ENCODE measurements around the gene GRK4. TPM values are rescaled to one million over a fixed set of nuclear protein-coding genes. Genes with fewer than 3 reads are reported as not detected.
A peak's percentile ranks its signal among the peaks of the same experiment; 100 is the strongest.
"Not testable (repeated sequence)": the region's sequence is repeated elsewhere in the genome, so short reads cannot be mapped to it uniquely, and the experiment has no call there.

GRK4 gene
- polyA plus RNA-seq, 3 donors from 2014 or later: 2.7 to 4.4 (median 4.0) TPM

DNA sequence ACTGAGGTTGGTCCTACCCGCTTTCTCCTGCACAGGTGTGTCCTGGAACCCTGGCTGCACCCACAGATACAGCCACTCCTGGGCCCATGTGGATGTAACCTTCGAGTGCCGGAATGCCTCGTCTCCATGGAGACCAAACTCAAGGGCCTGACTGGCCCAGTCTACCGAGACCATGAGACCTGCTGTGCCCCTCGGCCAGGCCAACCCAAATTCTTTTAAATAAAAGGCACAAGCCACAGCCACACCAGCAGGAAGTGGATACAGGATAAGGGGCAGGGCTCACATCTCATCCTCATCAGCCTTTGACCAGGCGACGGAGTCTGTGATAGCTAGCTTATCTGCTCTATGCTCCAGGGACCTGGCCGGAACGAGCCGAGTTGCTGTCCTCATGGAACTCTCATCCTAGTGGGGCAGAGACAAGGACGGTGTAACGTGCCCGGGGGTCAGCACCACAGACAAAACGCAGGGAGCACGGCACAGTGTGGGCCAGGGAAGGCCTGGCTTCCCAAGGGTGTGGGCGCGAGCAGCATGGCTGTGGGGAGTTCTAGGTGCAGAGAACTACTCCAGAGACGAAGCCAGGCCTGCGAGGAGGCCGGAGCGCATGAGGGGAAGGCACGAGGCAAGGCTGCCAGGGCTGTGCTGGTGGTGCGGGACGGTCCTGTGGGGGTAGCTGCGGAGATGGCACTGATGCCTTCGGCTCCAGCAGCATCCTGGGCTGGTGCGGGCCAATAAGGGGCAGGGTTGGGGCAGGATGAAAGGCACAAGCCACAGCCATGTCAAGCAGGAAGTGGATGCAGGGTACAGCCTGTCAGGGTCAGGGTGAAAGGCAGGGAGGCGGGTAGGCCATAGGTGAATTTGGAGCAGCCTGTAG, 22.9 kb upstream of the GRK4 start:
- Mint-ChIP-seq H3K4me3 (no peak overlapping the region), H3K36me3 (peaks cover 7 to 20% (median 10%) of the 10 kb centered on the region in 3 donors), H3K4me1 (peaks cover 31 to 41% of the 10 kb centered on the region in 2 donors), H3K9me3 (no peaks in the 10 kb centered on the region), H3K27me3 (ENCODE audit: low read depth in 3 of 3) (peaks cover 3 to 19% (median 4%) of the 10 kb centered on the region in 3 donors), H3K27ac (peak overlapping the region in 2 of 6 donors; percentile 67 to 74)
- DNase-seq: no peak

- no peak for DNase-seq
- peaks cover 4 to 12% (median 5%) of the 10 kb centered on the region in 3 donors for H3K27me3 Mint-ChIP-seq (ENCODE audit: low read depth in 3 of 3)
- H3K27ac Mint-ChIP-seq: peak overlapping the region in 5 of 6 donors; percentile 67 to 94 (median 77)
- no peak overlapping the region for H3K4me3 Mint-ChIP-seq
- peaks cover 7 to 27% (median 14%) of the 10 kb centered on the region in 3 donors for H3K36me3 Mint-ChIP-seq
- H3K4me1 Mint-ChIP-seq: peaks cover 22 to 32% of the 10 kb centered on the region in 2 donors
- H3K9me3 Mint-ChIP-seq: no peaks in the 10 kb centered on the region
Measured at GRCh38 chr4:2941138-2942036, 22.0 kb upstream of the GRK4 start.

- Mint-ChIP-seq H3K27ac (peak overlapping the region; percentile 80 to 94 (median 90)), H3K4me3 (peak overlapping the region in 4 of 5 donors; percentile 33 to 73 (median 54)), H3K4me1 (peaks cover 15 to 25% of the 10 kb centered on the region in 2 donors), H3K9me3 (no peaks in the 10 kb centered on the region), H3K36me3 (peaks cover 11 to 31% (median 19%) of the 10 kb centered on the region in 3 donors), H3K27me3 (ENCODE audit: low read depth in 3 of 3) (peaks cover 5 to 10% (median 6%) of the 10 kb centered on the region in 3 donors)
- DNase-seq: peak in 1 of 3 donors; percentile 18
Measured at GRCh38 chr4:2942037-2942531, 21.3 kb upstream of the GRK4 start.

DNA sequence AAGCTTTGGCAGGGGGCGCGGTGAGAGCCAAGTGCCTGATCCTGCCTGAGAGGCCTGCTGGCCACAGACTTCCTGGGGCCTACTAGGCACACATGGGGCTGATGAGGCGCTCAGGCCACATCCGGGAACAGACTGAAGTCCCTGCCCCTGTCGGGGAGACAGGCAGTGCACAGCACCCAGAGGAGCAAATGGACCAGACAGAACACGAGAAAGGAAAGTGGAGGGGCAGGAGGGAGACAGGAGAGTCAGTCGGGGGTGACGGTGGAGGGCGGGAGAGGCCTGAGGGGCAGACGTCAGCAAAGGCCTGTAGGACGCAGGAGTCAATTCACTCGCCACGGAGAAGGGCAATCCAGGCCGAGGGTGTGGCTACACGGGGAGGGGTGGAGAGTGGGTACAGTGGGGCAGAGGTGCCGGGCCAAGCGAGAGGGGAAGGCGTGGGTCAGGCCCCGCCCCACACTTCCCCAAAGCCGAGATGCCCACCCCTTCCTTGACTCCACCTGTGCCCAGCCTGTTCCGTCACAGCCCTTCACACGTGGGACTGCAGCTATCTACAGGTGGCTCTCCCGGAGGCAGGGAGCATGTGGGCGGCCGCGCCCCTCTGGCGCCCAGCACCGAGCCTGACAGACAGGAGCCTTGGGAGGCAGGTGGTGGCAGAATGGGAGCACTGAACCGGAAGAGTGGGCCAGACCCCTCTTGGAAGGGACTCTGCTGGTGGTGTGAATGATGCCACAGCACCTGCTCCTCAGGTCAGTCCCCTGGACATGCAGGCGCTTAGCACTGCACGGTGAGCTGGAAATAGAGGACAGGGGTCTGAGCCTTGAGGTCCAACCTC, 20.6 kb upstream of the GRK4 start:
- Mint-ChIP-seq H3K4me3 (peak overlapping the region in 4 of 5 donors; percentile 33 to 73 (median 54)), H3K27ac (peak overlapping the region; percentile 80 to 94 (median 90)), H3K27me3 (ENCODE audit: low read depth in 3 of 3) (peaks cover 5 to 10% (median 6%) of the 10 kb centered on the region in 3 donors), H3K4me1 (peaks cover 15 to 20% of the 10 kb centered on the region in 2 donors), H3K9me3 (no peaks in the 10 kb centered on the region), H3K36me3 (peaks cover 11 to 35% (median 19%) of the 10 kb centered on the region in 3 donors)
- DNase-seq: peak; percentile 32 to 55 (median 44)

GRCh38 chr4:2943364-2944090, 19.8 kb upstream of the GRK4 start:
- no peaks in the 10 kb centered on the region for H3K9me3 Mint-ChIP-seq
- H3K4me1 Mint-ChIP-seq: peaks cover 15 to 20% of the 10 kb centered on the region in 2 donors
- H3K4me3 Mint-ChIP-seq: no peak overlapping the region
- peaks cover 15 to 40% (median 24%) of the 10 kb centered on the region in 3 donors for H3K36me3 Mint-ChIP-seq
- peak overlapping the region in 5 of 6 donors; percentile 23 to 94 (median 75) for H3K27ac Mint-ChIP-seq
- H3K27me3 Mint-ChIP-seq (ENCODE audit: low read depth in 3 of 3): peaks cover 5 to 10% (median 6%) of the 10 kb centered on the region in 3 donors
- no peak for DNase-seq

DNA sequence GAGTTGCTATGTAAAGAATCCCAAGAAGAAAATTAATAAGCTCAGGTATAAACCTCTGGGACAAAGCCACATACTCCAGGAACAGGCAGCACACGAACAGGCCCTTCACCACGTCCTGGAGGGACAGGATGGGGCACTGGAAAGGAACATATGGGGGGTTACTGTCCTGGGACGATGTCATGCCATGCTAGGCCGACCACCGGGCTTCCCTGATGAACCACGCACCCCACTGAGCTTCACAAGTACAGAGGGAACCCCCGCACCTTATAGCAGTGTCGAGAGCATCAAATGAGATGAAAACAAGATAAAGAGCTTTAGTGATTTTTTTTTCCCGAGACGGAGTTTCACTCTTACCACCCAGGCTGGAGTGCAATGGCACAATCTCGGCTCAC, 19.3 kb upstream of the GRK4 start:
- Mint-ChIP-seq H3K9me3 (no peaks in the 10 kb centered on the region), H3K27ac (peak overlapping the region; percentile 25 to 82 (median 59)), H3K4me3 (no peak overlapping the region), H3K36me3 (peaks cover 12 to 35% (median 19%) of the 10 kb centered on the region in 3 donors), H3K4me1 (peaks cover 12 to 15% of the 10 kb centered on the region in 2 donors), H3K27me3 (ENCODE audit: low read depth in 3 of 3) (peaks cover 5 to 10% (median 6%) of the 10 kb centered on the region in 3 donors)
- no peak for DNase-seq

DNA sequence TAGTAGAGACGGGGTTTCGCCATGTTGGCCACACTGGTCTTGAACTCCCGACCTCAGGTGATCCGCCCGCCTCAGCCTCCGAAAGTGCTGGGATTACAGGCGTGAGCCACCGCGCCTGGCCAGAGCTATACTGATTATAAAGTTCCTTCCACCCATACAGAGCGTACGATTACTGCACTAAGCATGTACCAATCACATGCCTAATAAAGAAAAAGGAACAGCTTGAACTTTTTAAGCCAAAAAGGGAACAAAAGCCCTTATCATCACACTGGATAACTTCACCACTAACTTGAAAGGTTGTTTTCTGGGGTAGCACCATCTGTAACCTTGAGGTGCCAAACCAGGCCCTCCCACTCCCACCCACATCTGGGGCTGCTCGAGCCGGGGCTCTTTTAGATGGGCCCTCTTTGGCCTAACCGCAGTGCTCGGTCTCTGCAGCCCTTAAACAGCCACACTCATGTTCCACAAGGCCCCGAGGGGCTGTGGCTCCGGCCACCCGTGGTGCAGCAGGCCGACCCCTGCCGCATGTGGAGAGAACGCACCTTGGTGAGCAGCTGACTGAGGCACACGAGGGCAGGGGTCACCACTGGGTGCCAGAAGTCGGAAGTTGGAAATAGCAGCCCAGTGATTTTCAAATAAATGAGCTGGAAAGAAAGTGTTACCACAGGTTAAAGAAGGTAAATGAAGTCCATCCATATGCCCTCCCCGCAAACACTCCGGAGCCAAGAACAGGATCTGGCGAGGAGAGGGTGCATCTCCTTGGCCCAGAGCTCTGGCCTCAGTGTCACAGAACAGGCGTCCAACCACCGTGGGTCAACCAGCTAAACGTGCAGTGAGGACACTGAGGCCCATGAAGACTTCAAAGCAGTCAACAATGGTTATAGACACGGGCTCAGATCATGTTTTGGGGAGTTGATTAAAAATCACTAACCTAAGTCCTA, 18.5 kb upstream of the GRK4 start:
- Mint-ChIP-seq H3K27me3 (ENCODE audit: low read depth in 3 of 3) (peaks cover 5 to 10% (median 6%) of the 10 kb centered on the region in 3 donors), H3K27ac (peak overlapping the region in 1 of 6 donors; percentile 14), H3K4me3 (no peak overlapping the region), H3K36me3 (peaks cover 15 to 38% (median 17%) of the 10 kb centered on the region in 3 donors), H3K4me1 (peaks cover 9 to 12% of the 10 kb centered on the region in 2 donors), H3K9me3 (no peaks in the 10 kb centered on the region)
- DNase-seq: no peak

DNA sequence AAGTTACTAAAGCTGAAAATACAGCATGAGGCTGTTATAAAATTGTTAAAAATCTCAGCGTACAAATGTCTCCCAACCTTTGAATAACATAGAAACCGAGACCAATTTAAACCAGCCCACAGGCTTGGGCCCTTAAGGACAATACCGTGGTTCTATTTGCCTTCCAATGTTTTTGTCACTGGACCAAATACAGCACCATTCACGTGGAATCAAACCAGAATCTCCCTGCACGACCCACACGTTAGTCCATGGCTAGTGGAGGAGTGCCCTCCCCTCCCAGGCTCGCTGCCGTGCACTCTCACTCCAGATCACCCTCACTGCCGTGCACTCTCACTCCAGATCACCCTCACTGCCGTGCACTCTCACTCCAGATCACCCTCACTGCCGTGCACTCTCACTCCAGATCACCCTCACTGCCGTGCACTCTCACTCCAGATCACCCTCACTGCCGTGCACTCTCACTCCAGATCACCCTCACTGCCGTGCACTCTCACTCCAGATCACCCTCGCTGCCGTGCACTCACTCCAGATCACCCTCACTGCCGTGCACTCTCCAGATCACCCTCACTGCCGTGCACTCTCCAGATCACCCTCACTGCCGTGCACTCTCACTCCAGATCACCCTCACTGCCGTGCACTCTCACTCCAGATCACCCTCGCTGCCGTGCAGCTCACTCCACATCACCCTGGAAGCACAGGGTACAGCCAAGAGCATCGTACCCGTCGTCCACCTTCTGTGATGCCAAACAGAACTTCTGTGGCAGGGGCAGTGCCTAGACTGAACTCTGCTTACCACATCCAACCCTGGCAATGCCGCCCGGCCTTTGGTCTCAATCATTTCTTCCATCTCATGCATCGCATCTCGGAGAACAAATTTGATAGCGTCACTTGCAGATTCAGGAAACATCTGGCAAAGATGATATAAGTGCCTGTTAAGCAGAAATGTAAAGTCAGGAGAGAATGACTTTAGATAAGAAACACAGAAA, 17.5 kb upstream of the GRK4 start:
- Mint-ChIP-seq H3K27me3 (ENCODE audit: low read depth in 3 of 3) (peaks cover 5 to 10% (median 5%) of the 10 kb centered on the region in 3 donors), H3K36me3 (peaks cover 24 to 47% (median 25%) of the 10 kb centered on the region in 3 donors), H3K4me1 (peaks cover 9 to 12% of the 10 kb centered on the region in 2 donors), H3K27ac (peak overlapping the region in 1 of 6 donors; percentile 40)
- not testable (repeated sequence) for H3K4me3 Mint-ChIP-seq, DNase-seq, H3K9me3 Mint-ChIP-seq

GRCh38 chr4:2946812-2947600, 16.4 kb upstream of the GRK4 start:
- peaks cover 24 to 50% (median 30%) of the 10 kb centered on the region in 3 donors for H3K36me3 Mint-ChIP-seq

DNA sequence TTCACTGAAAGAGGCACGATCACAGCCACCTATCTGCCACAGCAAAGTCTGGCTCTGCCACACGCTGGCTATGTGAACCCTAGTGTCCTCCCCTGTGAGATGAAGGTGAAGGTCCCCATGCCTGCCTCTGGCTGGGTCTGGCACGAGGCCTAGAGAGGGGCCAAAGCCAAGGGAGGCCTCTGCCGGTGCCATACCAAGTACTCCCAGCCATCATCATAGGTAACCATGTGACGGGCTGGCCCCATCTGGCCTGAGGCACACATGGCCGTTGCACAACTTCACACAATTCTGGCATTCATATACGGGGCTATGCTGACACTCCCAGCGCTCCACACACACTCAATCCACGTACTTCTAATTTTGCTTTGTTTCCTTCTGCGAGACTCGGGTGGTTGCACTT, 15.4 kb upstream of the GRK4 start:
- no peak overlapping the region for H3K27ac Mint-ChIP-seq
- peaks cover 3 to 5% (median 4%) of the 10 kb centered on the region in 3 donors for H3K27me3 Mint-ChIP-seq (ENCODE audit: low read depth in 3 of 3)
- no peaks in the 10 kb centered on the region for H3K9me3 Mint-ChIP-seq
- no peak for DNase-seq
- no peak overlapping the region for H3K4me3 Mint-ChIP-seq
- peaks cover 21 to 59% (median 33%) of the 10 kb centered on the region in 3 donors for H3K36me3 Mint-ChIP-seq
- peaks cover 2 to 7% of the 10 kb centered on the region in 2 donors for H3K4me1 Mint-ChIP-seq

More at GRCh38 chr4:2946812-2947600, 16.4 kb upstream of the GRK4 start:
- no peak for DNase-seq
- Mint-ChIP-seq H3K4me1 (peaks cover 8 to 12% of the 10 kb centered on the region in 2 donors), H3K4me3 (no peak overlapping the region), H3K27ac (no peak overlapping the region), H3K9me3 (no peaks in the 10 kb centered on the region), H3K27me3 (ENCODE audit: low read depth in 3 of 3) (peaks cover 4 to 10% (median 5%) of the 10 kb centered on the region in 3 donors)

Data from immature natural killer cell (primary cell).